Colonic mucosa (tissue), 4 donors: ENCODE measurements around the gene MLLT6. TPM values are rescaled to one million over a fixed set of nuclear protein-coding genes. Genes with fewer than 3 reads are reported as not detected.

Source experiments
- DNase-seq: peaks from one replicate; pipeline ENCODE4 v3.0.0-alpha.2; 2020
- H3K27ac ChIP-seq: fragments of 200-600 bp; one replicate; pipeline ENCODE4 v1.8.0; 2021
- H3K27me3 ChIP-seq: fragments of 200-600 bp; one replicate; pipeline ENCODE4 v1.8.0; 2021
- H3K36me3 ChIP-seq: fragments of 200-600 bp; one replicate; pipeline ENCODE4 v1.8.0; 2021
- H3K4me1 ChIP-seq: fragments of 200-600 bp; one replicate; pipeline ENCODE4 v1.8.0; 2021; ENCODE audit warnings: mild to moderate bottlenecking
- H3K4me3 ChIP-seq: fragments of 200-600 bp; one replicate; pipeline ENCODE4 v1.8.0; 2021
- H3K9ac ChIP-seq, 2 donors: one replicate each; pipeline ENCODE4 v1.7.0; 2013; ENCODE audit warnings: control low read depth in 2 of 2, low read depth in 2 of 2, low read length in 2 of 2
- H3K9me3 ChIP-seq: fragments of 200-600 bp; one replicate; pipeline ENCODE4 v1.8.0; 2021
- CTCF ChIP-seq: fragments of 200-600 bp; IDR thresholded peaks from one replicate; pipeline ENCODE4 v1.8.0; 2022; ENCODE audit warnings: antibody characterized with exemption, mild to moderate bottlenecking
- intact Hi-C: fragments of 100-400 bp; cut with DNase I; formaldehyde crosslinking; loops from one replicate; pipeline ENCODE4 v1.14.1; 2022
- total RNA-seq, 2 donors: library from RNA; stranded (reverse); fragmentation: NEBNext Ultra II Directional in 1 of 2; extraction: Animal tissue kit (Norgen Biotek cat#: 25700) in 1 of 2; gene quantifications; one replicate each; pipeline ENCODE4 v1.2.1, GENCODE V29; 2021
- donor health status: healthy.
- donor health status: DM: no; HTN: no; CAD: no.
- donor health status: DM: no; HTN: no; CAD: no.

MLLT6 gene
- total RNA-seq, 2 donors from 2014 or later: 74.1 to 109 TPM

GRCh38 chr17:38712593-38712992 lies 7.5 kb downstream of the MLLT6 start:
- no peak overlapping the region for H3K4me3 ChIP-seq
- H3K9ac ChIP-seq: no peak overlapping the region
- H3K36me3 ChIP-seq: no peaks in the 10 kb centered on the region
- no peak for TF ChIP-seq CTCF
- no peak overlapping the region for H3K27ac ChIP-seq
- DNase-seq: no peak
- H3K4me1 ChIP-seq: no peaks in the 10 kb centered on the region
- intact Hi-C loops: no loop called here
- no peaks in the 10 kb centered on the region for H3K27me3 ChIP-seq
- no peaks in the 10 kb centered on the region for H3K9me3 ChIP-seq

- Histone ChIP-seq H3K27me3 (no peaks in the 10 kb centered on the region), H3K4me1 (no peaks in the 10 kb centered on the region), H3K4me3 (no peak overlapping the region), H3K36me3 (no peaks in the 10 kb centered on the region), H3K9ac (no peak overlapping the region), H3K27ac (no peak overlapping the region), H3K9me3 (no peaks in the 10 kb centered on the region)
- no peak for DNase-seq
- no peak for TF ChIP-seq CTCF
- intact Hi-C loops: no loop called here
Measured at GRCh38 chr17:38713456-38714075, 8.5 kb downstream of the MLLT6 start.

DNA sequence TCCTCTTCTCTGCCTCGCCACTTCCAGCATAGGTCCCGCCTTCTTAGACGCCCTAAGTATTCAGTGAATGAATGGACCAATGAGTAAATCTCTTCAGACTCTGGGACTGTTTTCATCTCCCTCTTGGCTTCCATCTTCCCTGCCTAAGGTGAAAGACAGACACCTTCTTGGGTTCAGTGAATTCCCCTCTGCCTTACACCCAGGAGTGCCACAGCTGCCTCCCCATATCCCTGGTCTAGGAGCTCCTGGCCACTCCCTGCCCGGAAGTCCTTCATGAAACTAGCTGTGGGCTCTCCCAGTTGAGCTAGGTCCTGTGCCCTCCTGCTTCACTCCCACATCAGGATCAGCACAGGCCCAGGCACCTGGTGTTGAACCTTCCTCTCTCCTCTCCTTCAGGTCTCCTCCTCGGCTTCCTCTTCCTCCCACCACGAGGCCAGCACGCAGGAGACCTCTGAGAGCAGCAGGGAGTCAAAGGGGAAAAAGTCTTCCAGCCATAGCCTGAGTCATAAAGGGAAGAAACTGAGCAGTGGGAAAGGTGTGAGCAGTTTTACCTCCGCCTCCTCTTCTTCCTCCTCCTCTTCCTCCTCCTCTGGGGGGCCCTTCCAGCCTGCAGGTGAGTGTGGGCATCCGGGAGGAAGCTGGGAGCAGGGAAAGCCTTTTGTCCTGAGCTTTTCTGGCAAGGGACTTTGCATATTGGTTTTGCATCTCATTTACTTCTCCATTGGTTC lies 10.3 kb downstream of the MLLT6 start:
- H3K9me3 ChIP-seq: no peaks in the 10 kb centered on the region
- no peaks in the 10 kb centered on the region for H3K36me3 ChIP-seq
- intact Hi-C loops: no loop called here
- no peak overlapping the region for H3K27ac ChIP-seq
- DNase-seq: no peak
- no peak overlapping the region for H3K9ac ChIP-seq
- TF ChIP-seq CTCF: no peak
- H3K4me1 ChIP-seq: no peaks in the 10 kb centered on the region
- no peak overlapping the region for H3K4me3 ChIP-seq
- no peaks in the 10 kb centered on the region for H3K27me3 ChIP-seq

- TF ChIP-seq CTCF: no peak
- no peaks in the 10 kb centered on the region for H3K36me3 ChIP-seq
Measured at GRCh38 chr17:38716368-38717005, 11.4 kb downstream of the MLLT6 start.

DNA sequence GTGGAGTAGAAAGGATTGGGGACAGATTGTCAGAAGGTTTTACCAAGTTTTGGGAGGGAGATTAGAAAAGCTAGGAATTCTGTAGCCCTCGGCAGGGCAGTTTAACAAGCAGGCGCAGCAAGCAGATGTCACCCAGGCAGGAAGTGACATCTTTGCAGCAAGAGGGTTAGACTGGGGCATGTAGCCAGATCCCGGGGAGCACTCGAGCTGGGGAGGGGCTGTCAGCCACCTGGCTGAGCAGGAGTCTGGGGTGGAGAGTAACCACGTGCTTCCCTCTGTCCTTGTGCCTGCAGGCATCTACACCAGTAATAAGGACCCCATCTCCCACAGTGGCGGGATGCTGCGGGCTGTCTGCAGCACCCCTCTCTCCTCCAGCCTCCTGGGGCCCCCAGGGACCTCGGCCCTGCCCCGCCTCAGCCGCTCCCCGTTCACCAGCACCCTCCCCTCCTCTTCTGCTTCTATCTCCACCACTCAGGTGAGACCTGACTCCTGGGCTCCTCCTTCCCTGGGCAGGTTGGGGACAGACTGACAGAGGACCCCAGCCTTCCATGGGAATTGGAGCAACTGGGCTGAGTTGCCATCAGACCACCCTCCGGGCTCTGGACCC lies 12.2 kb downstream of the MLLT6 start:
- H3K36me3 ChIP-seq: no peaks in the 10 kb centered on the region
- DNase-seq: no peak
- intact Hi-C loops: no loop called here
- no peak for TF ChIP-seq CTCF
- no peaks in the 10 kb centered on the region for H3K9me3 ChIP-seq
- no peaks in the 10 kb centered on the region for H3K27me3 ChIP-seq
- no peaks in the 10 kb centered on the region for H3K4me1 ChIP-seq
- H3K9ac ChIP-seq: no peak overlapping the region
- H3K4me3 ChIP-seq: no peak overlapping the region
- no peak overlapping the region for H3K27ac ChIP-seq

More at GRCh38 chr17:38716368-38717005, 11.4 kb downstream of the MLLT6 start:
- H3K9ac ChIP-seq: no peak overlapping the region
- H3K4me1 ChIP-seq: no peaks in the 10 kb centered on the region
- DNase-seq: no peak
- intact Hi-C loops: no loop called here
- no peak overlapping the region for H3K4me3 ChIP-seq
- H3K27ac ChIP-seq: no peak overlapping the region
- no peaks in the 10 kb centered on the region for H3K27me3 ChIP-seq
- no peaks in the 10 kb centered on the region for H3K9me3 ChIP-seq
